T-helper 22 cell (primary cell): Measurements from ENCODE around the gene BTN2A1.
"Not testable (repeated sequence)": the region's sequence is repeated elsewhere in the genome, so short reads cannot be mapped to it uniquely, and the experiment has no call there.

Experiments
- DNase-seq: peaks from one replicate; pipeline ENCODE4 v3.0.0-alpha.2; 2020; ENCODE audit warnings: low read depth

BTN2A1 gene

GRCh38 chr6:26457806-26458688, at the start of gene BTN2A1:
Gene BTN2A1 (plus strand): TSS chr6:26457955. CDS start chr6:26458637, 682 bp downstream.
- peak; percentile 65 for DNase-seq

DNA sequence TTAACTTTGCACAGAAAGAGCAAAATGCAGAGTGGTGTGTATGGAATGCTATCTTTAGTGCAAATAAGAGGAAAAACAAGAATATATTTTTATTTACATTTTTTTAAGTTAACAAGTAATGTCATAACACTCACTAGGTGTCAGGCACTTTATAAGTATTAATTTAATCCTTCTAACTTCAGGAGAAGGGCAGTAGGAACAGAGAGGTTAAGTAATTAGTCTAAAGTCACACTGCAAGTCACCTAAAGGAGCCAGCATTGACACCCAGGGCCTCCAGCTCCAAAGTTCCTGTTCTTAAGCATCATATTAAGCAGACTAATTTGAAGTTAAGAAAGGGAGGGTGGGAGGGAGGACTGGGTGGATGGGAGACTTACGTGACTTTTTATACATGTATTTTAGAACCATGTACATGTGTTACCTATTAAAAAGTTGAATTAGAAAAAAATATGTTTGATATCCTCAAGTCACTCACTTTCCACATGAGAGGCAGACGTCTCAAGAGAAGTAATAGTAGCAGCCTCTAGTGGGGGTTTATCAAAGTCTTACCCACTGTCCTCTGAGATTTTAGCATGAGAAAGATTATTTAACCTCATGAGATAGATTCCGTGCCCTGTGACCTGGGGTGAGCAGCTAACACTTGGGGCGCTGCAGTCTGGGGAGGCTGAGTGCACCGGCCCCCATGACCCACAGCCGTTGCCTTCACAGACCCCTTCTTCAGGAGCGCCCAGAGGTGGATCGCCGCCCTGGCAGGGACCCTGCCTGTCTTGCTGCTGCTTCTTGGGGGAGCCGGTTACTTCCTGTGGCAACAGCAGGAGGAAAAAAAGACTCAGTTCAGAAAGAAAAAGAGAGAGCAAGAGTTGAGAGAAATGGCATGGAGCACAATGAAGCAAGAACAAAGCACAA, 48.7 kb upstream of the BTN2A1 start:
- DNase-seq: no peak

DNA sequence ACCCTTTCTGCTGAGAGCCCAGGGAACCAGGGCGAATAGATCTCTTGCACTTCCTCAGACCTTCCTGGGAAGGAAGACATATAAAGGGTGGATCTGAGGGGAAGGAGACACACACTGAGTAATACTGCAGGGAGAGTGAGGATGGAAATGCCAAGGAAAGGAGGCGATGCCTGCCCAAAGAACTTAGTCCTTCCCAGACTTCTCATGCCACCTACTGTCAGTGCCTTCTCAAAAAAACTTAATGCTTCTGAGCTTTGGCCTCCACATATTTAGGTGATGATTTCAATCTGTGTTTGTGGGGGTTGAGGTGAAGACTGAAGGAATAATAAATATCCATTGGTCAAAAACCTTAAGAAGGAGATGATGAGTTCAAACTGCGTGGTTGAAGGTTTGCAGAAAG, 46.0 kb upstream of the BTN2A1 start:
- no peak for DNase-seq

DNA sequence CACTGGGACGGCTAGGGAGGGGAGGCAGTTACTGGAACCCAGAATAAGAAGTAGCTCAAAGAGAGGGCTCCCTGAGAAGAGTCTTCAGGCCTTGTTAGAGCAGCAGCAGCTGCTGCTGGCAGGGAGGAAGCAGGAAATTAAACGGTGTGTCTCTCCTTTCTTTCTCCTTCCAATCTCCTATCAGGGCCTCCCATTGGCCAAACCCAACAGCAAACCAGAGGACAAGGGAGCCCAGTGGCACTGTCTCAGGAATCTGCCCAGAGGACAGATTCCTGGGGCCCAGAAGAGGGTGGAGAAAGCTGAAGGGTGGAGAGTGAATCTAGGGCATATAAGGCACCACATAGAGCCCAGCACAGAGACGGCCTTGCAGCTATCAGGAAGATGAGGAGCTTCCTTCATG, 45.5 kb upstream of the BTN2A1 start:
- no peak for DNase-seq

DNA sequence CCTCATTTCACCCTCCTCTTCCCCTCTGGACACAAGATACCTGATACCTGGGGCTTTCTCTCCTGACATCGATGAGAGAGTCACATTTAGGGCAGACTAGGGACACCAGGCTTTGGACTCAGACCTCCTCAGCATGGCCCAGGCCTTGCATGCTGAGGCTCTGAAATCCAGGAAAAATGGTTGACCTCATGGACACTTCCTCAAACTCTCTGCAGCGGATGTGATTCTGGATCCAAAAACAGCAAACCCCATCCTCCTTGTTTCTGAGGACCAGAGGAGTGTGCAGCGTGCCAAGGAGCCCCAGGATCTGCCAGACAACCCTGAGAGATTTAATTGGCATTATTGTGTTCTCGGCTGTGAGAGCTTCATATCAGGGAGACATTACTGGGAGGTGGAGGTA, 44.8 kb upstream of the BTN2A1 start:
- DNase-seq: no peak

GRCh38 chr6:26414281-26414680, 43.5 kb upstream of the BTN2A1 start:
- no peak for DNase-seq

- DNase-seq: no peak
Observed at GRCh38 chr6:26415036-26415614, 42.6 kb upstream of the BTN2A1 start.

DNA sequence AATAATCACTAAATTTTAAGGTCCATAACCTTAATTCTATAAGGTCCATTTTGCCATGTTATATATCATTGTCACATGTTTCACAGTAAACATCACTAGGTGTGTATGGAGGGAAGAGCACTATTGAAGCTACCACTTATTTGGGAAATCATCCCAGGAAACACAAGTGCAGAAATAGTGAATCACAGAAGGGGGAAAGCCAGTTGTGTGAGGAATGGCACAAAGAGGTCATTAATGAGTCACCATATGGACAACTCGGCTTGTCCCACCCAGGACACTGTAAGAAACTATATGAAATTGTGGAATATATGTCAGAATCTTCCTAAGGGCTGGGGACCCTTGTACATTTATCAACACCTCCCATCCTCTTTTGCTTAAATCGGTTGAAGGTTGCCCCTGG, 42.0 kb upstream of the BTN2A1 start:
- DNase-seq: no peak

DNA sequence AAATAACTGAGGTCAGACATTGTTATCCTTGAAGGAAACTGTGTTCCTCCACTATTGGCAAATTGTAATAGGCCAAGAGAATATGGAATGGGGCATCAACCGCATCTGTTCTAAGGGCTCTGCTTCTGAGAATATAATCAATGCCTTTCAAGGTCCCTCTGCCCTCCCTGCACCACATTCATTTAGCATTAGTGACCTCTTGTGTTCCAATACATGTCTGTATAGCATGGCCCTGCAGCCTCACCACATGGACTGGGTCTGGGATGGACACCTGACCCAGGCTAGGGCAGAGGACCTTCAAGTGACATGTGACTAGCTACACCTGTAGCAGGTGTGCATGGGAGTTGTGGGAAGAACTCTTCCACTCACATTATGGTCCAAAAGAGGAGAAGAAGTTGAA, 41.5 kb upstream of the BTN2A1 start:
- DNase-seq: no peak

DNA sequence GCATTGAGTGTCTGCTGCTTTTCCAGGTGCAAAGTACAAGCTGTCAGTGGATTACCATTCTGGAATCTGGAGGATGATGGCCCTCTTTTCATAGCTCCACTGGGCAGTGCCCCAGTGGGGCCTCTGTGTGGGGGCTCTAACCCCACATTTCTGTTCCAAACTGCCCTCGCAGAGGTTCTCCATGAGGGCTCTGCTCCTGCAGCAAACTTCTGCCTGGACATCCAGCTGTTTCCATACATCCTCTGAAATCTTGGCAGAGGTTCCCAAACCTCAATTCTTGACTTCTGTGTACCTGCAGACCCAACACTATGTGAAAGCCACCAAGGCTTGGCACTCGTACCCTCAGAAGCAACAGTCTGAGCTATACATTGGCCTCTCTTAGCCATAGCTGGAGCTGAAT, 39.7 kb upstream of the BTN2A1 start:
- not testable (repeated sequence) for DNase-seq

DNA sequence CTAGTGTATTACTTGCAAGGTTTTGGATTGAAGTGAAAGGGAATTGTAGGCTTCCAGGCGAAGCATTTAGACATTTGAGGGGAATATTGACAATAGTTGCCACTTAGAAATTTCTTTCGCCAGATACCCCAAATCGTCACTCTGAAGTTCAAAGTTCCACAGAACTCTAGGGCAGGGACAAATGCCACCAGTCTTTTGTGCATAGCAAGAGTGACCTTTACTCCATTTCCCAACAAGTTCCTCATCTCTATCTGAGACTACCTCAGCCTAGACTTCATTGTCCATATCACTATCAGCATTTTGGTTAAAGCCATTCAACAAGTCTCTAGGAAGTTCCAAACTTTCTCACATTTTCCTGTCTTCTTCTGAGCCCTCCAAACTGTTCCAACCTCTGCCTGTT, 39.0 kb upstream of the BTN2A1 start:
- not testable (repeated sequence) for DNase-seq

DNA sequence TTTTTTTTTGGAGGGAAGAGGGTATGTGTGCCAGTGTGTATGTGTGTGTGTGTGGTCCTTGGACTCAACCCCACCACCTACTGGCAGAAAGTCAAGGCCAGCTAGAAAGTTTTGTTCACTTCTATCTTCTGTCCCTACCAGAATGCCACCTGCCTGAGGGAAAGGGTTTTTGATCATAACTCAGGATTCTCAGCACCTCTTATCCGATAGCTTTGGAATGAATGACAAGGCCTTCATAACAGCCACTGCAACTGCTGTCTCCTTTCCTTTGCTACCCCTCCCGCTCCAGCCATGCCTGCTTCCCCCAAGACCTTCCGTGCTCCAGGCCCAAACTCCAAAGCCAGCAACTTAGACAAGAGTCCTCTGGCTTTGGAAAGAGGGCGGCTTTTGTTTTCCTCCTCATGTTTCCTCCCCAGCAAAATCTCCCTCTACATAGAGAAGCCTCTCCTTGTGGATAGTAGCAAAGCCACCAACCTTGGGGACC, 37.0 kb upstream of the BTN2A1 start:
- no peak for DNase-seq

- peak; percentile 25 for DNase-seq
Observed at GRCh38 chr6:26421259-26422144, 36.3 kb upstream of the BTN2A1 start.

- no peak for DNase-seq
Observed at GRCh38 chr6:26422329-26422728, 35.4 kb upstream of the BTN2A1 start.

- no peak for DNase-seq
Observed at GRCh38 chr6:26426691-26427450, 30.9 kb upstream of the BTN2A1 start.

GRCh38 chr6:26427451-26427809, 30.3 kb upstream of the BTN2A1 start:
- no peak for DNase-seq

DNA sequence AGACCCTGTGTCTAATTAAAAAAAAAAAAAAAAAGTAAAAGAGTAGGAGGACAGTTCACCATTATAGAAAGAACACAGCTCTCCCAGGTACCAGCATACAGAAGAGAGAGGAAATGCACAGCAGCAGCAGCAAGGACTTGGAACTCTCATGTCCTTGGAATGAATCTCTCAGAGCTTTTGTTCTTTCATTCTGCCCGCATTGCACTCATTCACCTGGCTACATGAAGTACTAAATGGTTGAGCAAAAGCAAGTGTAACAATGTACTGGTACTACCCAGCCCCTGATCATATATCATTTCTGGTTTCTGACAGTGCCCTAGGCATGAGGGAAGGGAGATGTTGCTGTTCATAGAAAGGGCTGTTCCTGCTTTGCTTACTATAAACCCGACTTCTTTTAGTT, 29.5 kb upstream of the BTN2A1 start:
- DNase-seq: no peak

GRCh38 chr6:26430787-26431186, 27.0 kb upstream of the BTN2A1 start:
- DNase-seq: no peak

GRCh38 chr6:26431258-26432172, 26.2 kb upstream of the BTN2A1 start:
- no peak for DNase-seq
